ENCODE measurements around the gene EDIL3. TPM values are rescaled to one million over a fixed set of nuclear protein-coding genes. Genes with fewer than 3 reads are reported as not detected.

The EDIL3 gene
- total RNA-seq, 6 experiments from 2014 or later = 3.0 to 52.7 (median 47.5) TPM

- Mint-ChIP-seq H3K36me3 (ENCODE audit: low read depth) (no peaks in the 10 kb centered on the region), H3K27me3 (ENCODE audit: insufficient read depth) (no peaks in the 10 kb centered on the region), H3K4me3 (no peak overlapping the region), H3K27ac (peak overlapping the region; percentile 9; the same call in 1 of the 2 replicates), H3K9me3 (peaks cover 12% of the 10 kb centered on the region), H3K4me1 (ENCODE audit: low read depth) (peaks cover 26% of the 10 kb centered on the region; the same call in 1 of the 2 replicates)
- DNase-seq = no peak
- TF ChIP-seq CTCF (IDR thresholded peaks at IDR 0.05) = no peak
Observed at GRCh38 chr5:83895860-83896259, 488.8 kb downstream of the EDIL3 start.

GRCh38 chr5:83891261-83891660, 493.4 kb downstream of the EDIL3 start:
- Mint-ChIP-seq H3K9me3 (peaks cover 3% of the 10 kb centered on the region; the same call in 1 of the 2 replicates), H3K4me1 (ENCODE audit: low read depth) (peaks cover 11% of the 10 kb centered on the region; the same call in 1 of the 2 replicates), H3K4me3 (no peak overlapping the region), H3K27me3 (ENCODE audit: insufficient read depth) (no peaks in the 10 kb centered on the region), H3K27ac (no peak overlapping the region), H3K36me3 (ENCODE audit: low read depth) (no peaks in the 10 kb centered on the region)
- TF ChIP-seq CTCF (IDR thresholded peaks at IDR 0.05) = no peak
- no peak for DNase-seq

All from HFFc6 (cell line).